ENCODE results near the gene SELENOP.

Gene SELENOP

DNA sequence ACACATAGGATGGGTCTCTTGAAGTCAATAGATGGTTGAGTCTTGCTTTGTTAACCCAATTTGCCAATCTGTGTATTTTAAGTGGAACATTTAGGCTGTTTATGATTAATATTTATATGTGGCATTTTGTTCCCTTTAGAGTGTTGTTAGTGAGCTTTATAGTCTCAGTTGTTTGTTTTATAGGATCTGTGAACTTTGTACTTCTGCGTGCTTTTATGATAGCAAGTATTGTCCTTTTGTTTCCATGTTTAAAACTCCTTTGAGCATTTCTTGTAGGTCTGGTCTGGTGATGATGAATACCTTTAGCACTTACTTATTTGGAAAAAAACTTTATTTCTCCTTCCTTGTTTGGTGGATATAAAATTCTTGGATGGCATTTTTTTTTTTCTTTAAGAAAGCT is 23.8 kb downstream of the SELENOP start:
- DNase-seq = no peak

DNA sequence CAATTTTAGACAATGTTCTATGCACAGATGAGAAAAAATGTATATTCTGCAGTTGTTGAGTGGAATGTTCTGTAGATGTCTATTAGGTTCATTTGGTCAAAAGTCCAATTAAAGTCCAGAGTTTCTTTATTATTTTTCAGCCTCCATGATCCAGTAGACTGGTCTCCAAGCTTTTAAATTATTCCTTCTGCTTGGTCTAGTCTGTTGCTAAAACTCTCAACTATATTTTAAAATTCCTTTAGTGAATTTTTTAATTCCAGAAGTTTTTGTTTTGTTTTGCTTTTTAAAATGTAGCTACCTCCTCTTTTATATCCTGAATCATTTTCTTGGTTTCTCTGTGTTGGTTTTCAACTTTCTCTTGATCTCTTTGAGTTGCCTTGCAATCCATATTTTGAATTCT is 24.6 kb downstream of the SELENOP start:
- no peak for DNase-seq

DNA sequence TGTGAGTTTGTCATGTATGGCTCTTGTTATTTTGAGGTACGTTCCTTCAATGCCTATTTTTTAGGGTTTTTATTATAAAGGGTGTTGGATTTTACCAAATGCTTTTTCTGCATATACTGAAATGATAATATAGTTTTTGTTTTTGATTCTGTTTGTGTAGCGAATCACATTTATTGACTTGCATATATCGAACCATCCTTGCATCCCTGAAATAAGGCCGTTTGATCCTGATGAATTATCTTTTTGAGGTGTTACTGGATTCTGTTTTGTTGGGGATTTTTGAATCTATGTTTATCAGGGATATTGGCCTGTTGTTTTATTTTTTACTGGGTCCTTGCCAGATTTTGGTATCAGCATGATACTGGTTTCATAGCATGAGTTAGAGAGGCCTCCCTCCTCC is 25.9 kb downstream of the SELENOP start:
- DNase-seq = no peak

DNA sequence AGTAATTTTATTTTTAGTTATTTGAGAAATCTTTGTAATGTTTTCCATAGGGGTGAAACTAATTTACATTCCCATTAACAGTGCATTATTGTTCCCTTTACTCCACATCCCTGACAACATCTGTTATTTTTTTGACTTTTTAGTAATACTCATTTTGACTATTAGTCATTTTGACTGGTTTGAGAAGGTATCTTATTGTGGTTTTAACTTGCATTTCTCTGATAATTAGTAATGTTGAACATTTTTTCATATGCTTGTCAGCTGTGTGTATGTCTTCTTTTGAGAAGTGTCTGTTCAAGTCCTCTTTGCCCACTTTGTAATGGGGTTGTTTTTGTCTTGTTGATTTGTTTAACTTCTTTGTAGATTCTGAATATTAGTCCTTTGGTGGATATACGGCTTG is 27.6 kb downstream of the SELENOP start:
- DNase-seq = no peak

DNA sequence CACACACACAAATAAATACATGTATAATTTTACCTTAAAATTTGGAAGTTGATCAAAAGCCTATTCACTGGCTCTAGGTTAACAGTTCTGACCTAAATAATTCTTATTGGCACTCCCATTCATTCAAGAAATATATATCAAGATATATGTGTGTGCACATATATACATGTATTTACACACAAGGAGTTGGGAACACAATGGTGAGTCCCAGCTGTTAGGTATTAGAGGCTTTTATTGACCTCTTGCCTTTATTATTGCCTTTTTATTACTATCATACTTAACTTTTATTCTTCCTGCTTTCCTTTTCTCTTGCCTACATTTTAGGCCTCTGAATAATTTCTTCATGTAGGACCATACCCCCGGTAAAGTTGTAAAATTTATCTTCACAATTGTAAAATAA is 30.1 kb downstream of the SELENOP start:
- no peak for DNase-seq

DNA sequence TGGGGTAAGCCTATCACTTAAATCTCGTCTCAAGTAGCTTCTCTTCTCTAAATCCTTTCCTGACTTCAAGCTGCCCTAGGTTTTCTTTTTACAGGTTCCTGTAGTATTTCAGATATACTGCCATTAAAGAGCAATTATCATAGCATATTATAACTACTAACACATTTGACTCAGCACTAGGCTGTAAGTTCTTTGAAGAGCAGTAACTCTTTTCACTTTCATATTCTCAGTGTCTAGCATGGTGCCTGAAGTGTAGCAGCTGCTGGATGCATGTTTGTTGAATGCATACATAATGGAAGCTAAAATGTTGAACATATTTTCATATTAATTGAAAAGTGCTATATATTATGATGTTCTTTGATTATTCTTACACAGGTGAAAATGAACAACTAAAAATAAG is 32.6 kb downstream of the SELENOP start:
- no peak for DNase-seq

DNA sequence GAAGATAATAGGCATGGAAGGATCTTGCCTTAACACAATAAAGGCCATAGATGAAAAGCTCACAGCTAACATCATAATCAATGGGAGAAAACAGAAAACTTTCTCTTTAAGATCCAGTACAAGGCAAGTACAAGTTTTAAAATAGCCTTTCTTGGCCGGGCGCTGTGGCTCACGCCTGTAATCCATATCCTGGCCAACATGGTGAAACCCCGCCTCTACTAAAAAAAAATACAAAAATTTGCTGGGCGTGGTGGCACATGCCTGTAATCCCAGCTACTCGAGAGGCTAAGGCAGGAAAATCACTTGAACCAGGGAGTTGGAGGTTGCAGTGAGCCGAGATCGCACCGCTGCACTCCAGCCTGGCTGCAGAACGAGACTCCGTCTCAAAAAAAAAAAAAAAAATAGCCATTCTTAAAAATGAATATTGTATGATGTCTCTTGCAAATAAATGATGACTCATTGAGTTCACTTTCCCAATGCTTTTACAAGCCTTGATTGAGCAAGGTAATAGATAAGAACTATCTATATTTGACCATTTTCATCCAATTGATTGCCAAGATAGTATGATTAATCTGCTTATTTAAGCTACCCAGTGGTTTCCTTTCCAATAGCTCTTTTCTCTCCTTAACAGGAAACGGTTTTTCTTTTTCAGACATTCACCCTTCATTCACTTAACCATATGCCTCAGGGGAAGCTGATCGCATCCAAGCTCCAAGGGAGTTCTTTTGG is 39.3 kb downstream of the SELENOP start:
- DNase-seq = no peak

DNA sequence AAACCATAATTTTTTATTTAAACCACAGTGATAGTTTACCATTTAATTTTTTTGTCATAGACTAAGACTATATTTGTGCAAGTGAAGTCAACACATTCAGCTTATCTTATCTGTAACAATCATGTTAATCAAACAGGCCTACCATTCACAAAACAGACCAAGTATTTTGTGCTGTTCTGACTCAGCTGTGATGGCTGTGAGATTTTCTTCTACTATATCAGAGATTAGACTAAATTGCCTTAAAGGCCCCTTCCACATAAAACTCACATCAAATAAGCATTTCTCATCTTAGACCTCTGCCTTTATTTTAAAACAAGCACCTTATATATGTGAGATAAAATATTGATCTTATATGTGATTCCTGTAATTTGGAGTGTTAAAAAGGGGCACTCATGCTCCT is 41.7 kb downstream of the SELENOP start:
- no peak for DNase-seq

DNA sequence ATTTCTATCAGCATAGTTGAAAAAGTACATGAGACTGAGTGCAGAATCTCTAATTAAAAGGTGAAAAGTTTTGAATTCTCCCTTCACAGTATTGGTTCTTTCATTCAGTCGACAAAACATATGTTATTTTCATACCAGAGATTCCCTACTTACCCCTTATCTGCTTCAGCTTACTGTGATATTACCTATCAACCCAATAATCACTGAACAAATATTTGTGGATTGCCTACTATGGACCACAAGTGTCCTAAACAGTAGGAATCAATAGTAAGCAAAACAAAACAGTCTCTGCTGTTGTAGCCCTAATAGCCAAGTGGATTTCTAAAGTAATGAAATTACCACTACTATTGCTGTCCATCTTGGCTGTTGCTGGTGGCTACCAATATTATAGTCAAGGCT is 43.6 kb downstream of the SELENOP start:
- no peak for DNase-seq

DNA sequence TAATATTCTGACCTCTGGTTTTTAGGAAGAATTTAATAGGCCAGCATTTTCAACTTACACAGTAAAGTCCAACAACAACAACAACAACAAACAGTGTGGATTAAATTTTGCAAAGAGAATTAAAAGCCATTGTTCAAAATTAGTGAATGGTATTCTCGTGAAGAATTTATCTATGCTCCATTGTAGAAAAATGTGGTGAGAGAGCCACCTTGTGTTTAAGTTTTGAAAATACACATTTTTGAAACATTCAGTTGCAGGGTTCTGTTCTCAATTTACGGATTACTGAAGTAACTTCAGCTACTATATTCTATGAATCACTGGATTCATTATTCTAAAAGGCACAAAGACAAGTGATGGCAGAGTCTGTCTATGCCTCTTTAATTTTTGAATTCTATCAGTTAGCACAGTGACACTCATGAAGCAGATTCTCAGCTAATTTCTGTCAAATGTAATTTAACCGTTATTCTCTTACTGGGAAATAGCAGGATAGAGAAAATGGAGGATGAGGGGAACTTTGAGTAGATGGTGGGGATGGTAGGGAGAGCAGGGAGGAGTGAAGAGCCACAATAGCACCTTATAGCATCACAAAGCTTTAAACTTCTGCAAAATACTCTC is 44.1 kb downstream of the SELENOP start:
- DNase-seq = no peak

DNA sequence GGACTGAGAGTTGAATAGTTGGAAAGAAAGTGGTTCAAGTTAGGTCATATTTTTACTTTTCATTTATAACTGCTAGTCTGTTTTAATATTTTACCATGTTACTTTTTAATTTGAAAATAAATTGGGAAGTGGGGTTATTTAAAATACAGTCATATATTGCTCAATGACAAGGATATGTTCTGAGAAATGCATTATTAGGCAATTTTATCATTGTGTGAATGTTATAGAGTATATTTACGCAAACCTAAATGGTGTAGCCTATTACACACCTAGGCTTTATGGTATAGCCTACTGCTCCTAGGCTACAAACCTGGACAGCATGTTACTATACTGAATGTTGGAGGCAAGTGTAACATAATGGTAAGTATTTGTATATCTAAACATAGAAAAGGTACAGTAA is 49.9 kb downstream of the SELENOP start:
- DNase-seq = no peak

DNA sequence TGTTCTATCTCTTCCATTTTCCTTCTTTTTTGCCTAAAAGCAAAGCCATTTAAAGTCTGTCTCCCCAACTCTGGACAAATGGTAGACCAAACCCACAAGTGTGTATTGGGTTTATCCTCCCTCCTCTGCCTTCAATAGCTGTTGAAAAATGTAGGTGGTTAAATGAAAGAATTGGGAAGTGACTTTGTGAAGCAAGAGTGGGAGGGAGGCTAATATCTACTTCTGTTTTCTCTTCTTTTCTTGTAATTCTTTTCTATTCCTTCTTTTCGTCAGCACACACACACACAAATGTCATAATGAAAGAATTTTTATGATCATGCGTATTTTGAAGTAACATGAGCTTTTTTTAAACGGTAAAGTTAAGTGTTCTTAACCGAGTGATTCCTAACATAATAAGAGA is 51.3 kb downstream of the SELENOP start:
- no peak for DNase-seq

DNA sequence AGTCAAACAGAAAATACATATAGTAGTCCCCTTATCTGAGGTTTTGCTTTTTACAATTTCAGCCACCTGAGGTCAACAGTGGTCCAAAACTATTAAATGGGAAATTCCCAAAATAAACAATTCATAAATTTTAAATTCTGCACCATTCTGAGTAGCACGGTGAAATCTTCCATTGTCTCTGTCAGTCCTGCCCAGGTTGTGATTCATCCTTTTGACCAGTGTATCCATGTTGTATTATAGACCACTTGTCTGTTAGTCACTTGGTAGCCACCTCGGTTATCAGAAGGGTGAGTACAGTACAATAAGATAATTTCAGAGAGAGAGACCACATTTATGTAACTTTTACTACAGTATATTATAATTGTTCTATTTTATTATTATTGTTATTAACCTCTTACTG is 52.2 kb downstream of the SELENOP start:
- no peak for DNase-seq

DNA sequence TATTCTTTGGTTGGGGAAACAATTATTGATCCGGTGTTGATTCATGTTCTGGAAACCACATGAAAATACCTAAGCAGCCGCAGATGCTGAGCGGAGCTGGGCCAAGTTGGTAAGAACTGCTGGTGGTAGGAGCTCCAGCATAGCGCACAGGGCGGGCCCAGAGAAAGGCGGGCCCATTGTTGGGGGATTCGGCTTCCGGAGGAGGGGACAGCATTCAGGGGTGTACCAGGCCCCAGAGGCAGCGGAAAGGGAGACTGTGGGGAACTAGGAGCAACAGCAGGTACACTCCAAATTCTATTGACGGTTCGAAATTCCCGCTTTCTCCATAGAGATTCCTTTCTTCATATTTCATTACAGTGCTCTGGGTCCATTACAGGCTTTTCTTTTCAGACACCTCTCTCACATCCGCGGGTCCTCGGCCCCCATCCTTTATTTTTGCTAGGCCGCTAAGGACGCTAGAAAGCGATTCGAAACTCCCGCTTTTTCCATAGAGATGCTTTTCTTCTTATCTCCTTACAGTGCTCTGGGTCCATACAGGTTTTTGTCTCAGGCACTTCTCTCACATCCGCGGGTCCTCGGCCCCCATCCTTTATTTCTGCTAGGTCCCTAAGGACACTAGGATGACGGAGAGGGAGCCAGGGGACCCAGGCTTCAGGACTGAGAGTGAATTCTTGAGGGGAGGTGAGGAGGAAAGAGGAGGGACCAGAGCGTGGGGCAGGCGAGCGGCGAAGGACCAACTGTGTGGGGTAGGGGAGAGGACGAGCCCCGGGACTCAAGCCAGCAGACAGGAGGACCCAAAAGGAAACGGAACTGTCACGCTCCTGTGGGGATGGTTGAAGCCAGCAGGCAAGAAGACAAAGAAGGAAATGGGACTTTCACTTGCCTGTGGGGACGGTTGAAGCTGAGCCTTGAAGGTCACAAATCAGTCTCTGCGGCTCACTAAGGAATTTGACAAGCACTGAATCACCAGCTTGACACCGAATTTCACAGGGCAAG is 54.8 kb downstream of the SELENOP start, which contains the start of gene CCDC152:
CCDC152 (plus strand) TSS at position 213 of the 996 bp plus-strand sequence. CDS start 2,304 bp downstream, outside the sequence.
- no peak for DNase-seq

DNA sequence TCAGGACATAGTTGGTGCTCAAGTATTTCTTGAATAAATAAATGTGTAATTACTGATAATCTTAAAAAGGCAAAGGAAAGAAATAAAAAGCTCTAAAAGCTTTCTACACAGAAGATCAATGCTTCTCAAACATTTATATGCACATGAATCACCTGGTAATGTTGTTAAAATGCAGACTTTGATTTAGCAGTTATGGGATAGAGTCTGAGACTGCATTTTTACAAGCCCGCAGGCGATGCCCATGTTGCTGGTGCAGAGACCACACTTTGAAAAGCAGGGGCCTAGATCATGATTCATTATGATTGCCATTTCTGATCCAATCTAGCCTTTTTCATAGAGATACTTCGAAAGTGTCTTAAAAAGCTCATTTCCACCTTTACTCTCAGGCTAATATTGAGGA is 58.6 kb downstream of the SELENOP start:
- DNase-seq = no peak

DNA sequence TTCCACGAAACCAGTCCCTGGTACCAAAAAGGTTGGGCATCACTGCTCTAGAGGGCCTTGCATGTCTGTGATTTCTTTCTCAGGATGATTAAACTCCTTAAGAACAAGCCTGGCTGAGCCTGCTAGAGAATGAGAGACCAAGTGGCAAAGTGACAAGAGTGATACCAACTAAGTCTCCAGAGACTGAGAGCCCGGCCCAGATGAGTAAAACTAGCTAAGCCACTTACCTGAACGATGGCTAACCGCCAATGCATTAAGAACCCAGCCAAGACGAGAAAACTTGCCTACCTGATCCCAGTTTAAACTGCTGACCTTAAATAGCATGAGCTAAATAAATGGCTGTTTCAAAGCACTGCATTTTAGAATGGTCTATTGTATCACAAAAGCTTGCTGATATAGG is 60.6 kb downstream of the SELENOP start:
- DNase-seq = no peak

DNA sequence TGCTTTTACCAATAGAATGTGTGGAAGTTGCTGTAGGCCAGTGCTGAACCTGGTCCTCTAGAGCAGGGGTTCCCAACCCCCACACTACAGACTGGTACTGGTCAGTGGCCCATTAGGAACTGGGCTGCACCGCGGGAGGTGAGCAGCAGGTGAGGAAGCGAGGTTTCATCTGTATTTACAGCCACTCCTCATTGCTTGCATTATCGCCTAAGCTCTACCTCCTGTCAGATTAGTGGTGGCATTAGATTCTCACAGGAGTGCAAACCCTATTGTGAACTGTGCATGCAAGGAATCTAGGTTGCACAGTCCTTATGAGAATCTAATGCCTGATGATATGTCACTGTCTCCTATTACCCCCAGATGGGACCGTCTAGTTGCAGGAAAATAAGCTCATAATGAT is 61.2 kb downstream of the SELENOP start:
- DNase-seq = no peak

Data from NCI-H1048 (cell line).